GM21423 (cell line): ENCODE measurements around the gene GABRR3.

Source experiments
- ATAC-seq: cut with Tn5 transposase; IDR thresholded peaks from one replicate; pipeline ENCODE4 v1.9.1; 2021; ENCODE audit warnings: mild to moderate bottlenecking, moderate library complexity; ENCODE audit not compliant: unreplicated experiment

The GABRR3 gene

DNA sequence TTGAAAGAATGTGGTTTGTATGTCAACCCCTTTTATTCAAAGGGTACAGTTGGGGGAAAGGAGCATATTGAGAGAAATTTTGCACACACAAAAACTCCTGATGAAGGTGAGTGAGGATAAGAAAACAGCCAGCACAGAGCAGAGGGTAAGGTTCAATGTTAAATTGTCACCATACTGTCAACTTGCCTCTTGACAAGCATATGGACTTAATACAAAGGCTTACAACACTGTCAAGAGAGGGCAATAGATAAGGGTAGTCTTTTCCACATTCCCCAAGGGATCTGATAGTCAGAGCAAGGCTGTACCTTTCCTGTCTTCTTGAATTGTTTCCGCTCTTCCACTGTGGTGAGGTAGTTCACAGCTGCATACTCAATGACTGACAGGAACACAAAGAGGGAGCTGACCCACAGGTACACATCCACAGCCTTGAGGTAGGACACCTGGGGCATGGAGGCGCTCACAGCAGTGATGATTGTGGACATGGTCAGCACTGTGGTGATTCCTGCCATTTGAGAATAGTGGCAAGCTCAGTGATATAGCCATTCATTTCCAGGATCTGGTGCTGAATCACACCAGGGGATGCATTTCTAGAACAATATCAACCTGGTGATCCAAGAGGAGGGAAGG lies 42.5 kb downstream of the GABRR3 start:
- no peak for ATAC-seq

- no peak for ATAC-seq
These were observed 43.8 kb downstream of the GABRR3 start for GRCh38 chr3:97991293-97991682.

- ATAC-seq, result no peak
These were observed 44.4 kb downstream of the GABRR3 start for GRCh38 chr3:97990624-97991292.

GRCh38 chr3:97988784-97989568 lies 46.1 kb downstream of the GABRR3 start:
- ATAC-seq, result no peak

GRCh38 chr3:97987306-97987705 lies 47.8 kb downstream of the GABRR3 start:
- ATAC-seq, result no peak

DNA sequence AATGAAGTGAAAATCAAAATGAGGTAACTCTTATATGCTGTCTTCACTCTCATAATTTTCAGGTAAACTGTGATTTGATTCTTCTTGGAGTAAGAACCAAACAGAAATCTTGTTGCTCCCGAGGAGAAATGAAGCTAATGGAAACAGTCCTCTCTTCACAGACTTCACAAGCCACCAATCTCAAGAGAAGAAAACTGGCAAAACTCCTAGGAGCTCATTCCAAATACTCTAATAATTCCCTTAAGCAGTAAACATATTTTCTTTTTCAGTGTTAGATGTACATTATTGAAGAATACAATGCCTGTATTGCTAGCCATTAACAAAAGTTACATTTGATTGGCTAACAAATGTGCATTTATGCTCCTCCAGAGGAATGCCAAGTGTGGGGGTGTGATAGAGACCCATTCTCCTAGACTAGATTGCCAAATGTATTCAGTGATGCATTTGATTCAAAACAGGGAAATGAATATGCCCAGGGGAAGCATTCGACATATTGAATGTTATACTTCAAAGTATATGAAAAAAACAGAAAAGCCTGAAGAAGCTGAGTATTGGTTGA lies 51.1 kb downstream of the GABRR3 start:
- no peak for ATAC-seq

- no peak for ATAC-seq
These were observed 53.2 kb downstream of the GABRR3 start for GRCh38 chr3:97981886-97982285.

DNA sequence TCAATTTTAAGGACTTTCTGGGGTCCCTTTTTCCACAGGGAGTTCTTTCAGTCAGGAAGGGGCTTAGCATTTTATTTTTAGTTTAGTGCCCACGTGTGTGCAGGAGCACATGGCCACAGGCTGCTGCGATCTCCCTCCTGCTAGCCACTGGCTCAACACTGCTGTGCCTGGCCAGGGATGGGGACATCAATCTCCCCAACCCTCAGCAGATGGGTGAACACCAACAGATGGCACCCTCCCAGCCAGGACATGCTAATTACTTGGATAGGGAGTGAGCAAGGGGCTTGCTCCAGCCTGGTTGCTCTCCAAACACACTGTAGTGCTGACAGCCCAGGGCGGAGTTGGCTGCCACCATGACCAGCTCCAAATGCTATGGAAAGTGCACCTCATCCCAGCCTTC lies 55.5 kb downstream of the GABRR3 start:
- ATAC-seq, result no peak

DNA sequence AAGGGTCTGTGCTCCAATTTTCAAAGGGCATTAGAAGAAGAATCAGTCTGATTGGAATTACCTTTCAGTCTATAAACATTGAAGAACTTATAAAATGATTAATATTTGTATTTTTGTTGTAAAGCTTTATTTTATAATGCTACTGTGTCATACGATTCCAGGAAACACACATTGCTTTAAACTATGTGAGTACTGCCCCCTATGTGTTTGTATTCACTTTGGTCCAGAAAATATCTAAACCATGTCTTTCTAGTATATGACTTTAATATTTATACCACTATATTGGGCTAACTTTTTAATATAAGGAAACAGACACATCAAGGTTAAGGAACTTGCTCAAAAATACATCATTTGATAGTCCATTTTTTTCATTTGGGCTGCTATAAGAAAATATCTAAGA lies 59.6 kb downstream of the GABRR3 start:
- ATAC-seq, result no peak

DNA sequence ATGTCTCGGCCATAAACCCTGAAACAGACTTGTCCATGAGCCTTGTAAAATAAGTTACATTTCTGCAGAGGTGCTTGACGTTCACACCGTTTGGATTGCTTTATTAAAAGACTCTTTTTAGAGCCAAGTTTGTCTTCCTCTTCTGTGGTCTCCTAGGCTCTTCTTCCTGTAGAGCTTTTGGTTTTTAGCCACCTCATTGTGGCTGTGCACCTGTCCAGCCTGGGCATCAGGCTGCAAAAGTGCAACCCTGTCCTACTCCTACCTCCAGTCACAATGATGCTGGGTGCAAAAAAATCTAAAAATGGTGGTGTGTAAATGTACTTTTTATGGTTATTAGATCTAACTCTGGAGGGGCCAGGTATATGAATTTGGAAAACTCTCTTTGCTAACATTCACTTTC lies 60.1 kb downstream of the GABRR3 start:
- ATAC-seq, result no peak

- ATAC-seq, result no peak
These were observed 62.1 kb downstream of the GABRR3 start for GRCh38 chr3:97972976-97973375.

GRCh38 chr3:97971679-97972567 lies 63.2 kb downstream of the GABRR3 start, which contains the start of gene RIOX2:
Gene RIOX2 (minus strand): TSS chr3:97972431. CDS start chr3:97967593, 4,838 bp downstream.
- peak; percentile 86 for ATAC-seq

DNA sequence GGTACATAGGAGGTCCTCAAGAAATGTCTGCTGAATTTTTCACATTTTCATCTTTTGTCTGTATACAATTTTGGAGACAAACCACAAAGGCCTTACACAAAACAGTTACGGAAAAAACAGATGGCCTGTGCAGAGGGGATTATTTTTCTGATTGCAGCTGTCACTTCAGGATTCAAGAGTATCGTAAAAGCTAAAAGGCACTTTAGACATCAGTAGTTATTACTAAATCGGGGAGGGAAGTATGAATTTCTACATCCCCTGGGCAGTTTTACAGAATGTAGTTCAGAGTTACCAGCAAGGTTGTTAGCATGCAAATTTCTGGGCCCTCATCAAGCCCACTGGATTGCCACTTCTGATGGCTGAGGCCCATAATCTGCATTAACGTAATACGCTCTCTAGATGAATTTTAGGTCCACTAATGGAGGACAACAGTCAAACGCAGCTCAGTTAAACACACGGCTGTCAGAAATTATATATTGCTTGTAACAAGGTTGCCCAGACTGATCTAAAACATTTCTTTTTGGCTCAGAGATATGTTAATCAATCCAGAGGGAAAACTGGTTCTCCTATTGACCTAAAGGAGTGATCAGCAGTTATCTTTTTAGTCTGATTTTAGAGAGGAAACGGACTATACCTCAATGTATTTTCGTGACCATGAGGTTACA lies 64.0 kb downstream of the GABRR3 start:
- ATAC-seq, result no peak

DNA sequence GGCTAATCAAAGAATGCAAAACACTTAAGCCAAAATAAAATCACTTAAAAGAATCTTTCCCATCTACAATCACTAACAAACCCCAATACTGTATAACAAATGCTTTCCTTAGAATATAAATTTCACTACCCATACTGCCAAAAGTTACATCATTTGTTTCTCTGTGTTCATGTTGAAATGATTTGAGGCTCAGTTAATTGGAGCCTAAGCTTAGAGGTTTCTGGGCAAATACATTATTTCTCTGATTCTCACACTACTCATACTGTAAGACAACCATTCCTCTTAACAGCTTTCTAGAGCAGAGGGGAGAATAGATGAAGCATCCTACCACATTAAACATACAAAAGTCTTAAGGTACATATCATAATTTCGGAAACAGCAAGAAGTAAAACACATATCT lies 65.0 kb downstream of the GABRR3 start:
- ATAC-seq, result no peak

- no peak for ATAC-seq
These were observed 65.6 kb downstream of the GABRR3 start for GRCh38 chr3:97969541-97969940.

GRCh38 chr3:97968376-97968775 lies 66.7 kb downstream of the GABRR3 start:
- ATAC-seq, result no peak

- ATAC-seq, result no peak
These were observed 67.1 kb downstream of the GABRR3 start for GRCh38 chr3:97967966-97968365.

DNA sequence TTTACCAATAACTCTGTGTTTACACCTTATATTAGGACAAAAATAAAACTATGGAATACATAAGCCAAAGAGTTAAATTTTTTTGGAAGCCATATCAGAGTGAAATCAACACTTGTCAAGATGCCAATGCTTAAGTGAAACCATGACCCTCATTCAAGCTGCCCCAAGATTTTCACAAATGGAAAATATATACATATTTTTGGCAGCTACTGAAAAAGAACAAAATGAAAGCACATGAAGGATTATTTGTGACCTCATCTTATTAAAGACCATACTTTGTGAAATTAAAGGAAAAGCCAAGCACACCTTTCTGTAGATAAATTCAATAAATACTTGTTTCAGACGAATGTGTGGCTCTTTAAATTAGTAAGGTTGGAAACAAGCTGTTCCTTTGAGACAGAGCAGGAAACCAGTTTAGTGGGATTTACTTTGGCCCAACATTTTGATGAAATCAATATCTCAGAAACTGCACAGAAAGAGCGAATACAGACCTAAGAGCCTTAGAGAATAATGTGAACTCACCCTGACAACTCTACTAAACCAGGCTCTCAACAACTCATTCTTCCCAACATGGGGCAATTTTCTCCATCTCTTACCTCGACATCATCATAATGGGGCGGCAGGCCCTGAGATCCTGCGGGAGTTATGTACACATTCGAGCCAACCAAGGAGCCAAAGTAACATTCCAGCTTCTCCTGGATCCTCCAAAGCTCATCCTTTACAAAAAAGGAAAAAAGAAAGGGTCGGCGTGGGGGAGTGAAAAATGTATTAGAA lies 73.9 kb downstream of the GABRR3 start:
- ATAC-seq, result no peak

GRCh38 chr3:97960551-97960950 lies 74.6 kb downstream of the GABRR3 start:
- ATAC-seq, result no peak
